ENCODE measurements around the gene TMEM175.
"Not testable (repeated sequence)": the region's sequence is repeated elsewhere in the genome, so short reads cannot be mapped to it uniquely, and the experiment has no call there.

The TMEM175 gene

GRCh38 chr4:917992-918391, 14.3 kb upstream of the TMEM175 start:
- DNase-seq = no peak

DNA sequence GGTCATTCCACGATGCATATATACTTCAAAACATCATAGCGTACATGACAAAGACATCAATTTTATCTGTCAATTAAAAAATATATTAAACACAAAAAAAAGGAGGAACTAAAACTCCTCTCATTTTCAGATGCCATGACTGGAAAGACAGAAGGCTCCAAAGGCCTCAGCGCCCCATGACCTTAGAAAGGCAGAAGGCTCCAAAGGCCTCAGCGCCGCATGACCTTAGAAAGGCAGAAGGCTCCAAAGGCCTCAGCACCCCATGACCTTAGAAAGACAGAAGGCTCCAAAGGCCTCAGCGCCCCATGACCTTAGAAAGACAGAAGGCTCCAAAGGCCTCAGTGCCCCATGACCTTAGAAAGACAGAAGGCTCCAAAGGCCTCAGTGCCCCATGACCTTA, 13.7 kb upstream of the TMEM175 start:
- DNase-seq = not testable (repeated sequence)

DNA sequence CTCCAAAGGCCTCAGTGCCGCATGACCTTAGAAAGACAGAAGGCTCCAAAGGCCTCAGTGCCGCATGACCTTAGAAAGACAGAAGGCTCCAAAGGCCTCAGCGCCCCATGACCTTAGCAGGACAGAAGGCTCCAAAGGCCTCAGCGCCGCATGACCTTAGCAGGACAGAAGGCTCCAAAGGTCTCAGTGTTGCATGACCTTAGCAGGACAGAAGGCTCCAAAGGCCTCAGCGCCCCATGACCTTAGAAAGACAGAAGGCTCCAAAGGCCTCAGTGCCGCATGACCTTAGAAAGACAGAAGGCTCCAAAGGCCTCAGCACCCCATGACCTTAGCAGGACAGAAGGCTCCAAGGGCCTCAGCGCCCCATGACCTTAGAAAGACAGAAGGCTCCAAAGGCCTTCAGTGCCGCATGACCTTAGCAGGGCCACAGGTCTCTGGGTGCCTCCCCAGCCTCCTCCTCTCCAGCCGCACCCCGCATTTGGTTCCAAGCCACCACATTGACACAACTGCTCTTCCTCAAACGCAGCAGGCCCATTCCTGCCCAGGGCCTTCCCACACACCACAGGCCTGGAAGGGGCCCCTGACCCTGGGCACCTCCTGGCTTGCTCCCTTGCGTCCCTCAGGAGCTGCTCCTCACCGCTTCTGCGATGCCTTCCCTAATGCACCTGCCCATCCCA, 13.1 kb upstream of the TMEM175 start:
- DNase-seq = not testable (repeated sequence)

- peak; percentile 26 for DNase-seq
Measured at GRCh38 chr4:921830-922331, 10.4 kb upstream of the TMEM175 start.

DNA sequence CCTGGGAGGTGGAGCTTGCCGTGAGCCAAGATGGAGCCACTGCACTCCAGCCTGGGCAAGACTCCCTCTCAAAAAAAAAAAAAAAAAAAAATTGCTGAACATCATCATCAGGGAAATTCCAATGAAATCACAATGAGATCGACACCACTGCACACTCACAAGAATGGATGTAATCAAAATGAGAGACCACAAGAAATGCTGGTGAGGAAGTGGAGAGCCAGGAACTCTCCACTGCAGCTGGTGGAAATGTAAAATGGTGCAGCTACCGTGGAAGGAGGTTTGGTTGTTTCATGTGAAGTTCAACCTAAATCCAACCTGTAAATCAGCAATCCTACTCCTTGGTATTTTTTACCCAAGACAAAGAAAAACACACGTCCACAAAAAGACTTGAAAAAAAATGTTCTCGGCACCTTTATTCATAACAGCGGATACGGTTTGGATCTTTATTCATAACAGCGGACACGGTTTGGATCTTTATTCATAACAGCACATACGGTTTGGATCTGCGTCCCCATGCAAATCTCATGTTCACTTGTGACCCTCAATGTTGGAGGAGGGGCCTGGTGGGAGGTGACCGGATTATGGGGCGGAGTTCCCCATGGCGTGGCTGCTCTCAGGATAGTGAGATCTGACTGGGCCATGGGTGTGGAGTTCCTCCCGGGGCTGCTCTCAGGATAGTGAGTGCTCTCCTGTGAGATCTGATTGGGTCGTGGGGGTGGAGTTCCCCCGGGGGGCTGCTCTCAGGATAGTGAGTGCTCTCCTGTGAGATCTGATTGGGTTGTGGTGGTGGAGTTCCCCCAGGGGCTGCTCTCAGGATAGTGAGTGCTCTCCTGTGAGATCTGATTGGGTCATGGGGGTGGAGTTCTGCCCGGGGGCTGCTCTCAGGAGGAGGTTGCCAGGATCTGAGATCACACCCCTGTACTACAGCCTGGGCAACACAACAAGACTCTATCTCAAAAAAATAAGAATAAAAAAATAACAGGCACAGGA, 7.9 kb upstream of the TMEM175 start:
- peak; percentile 74 for DNase-seq

DNA sequence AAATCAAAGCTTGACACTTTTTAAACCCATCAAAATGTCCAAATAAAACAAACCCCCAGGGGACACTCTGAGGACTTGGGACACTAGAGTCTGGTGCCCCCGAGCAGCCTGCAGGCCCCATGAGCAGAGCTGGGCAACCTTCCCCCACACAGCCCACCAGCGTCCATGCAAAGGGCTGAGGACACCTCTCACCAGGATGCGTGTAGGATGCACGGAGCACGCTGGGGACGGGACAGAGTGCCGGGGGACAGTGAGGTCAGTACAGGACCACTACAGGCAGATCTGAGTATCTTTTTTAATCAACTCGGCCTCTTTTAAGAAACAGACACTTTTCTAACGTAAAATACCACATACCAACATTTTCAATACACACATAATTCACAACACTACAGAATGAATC, 7.1 kb upstream of the TMEM175 start:
- DNase-seq = no peak

- DNase-seq = no peak
Measured at GRCh38 chr4:925771-926500, 6.3 kb upstream of the TMEM175 start.

- DNase-seq = peak; percentile 27
Measured at GRCh38 chr4:926538-926937, 5.7 kb upstream of the TMEM175 start.

GRCh38 chr4:927566-927965, 4.7 kb upstream of the TMEM175 start:
- not testable (repeated sequence) for DNase-seq

DNA sequence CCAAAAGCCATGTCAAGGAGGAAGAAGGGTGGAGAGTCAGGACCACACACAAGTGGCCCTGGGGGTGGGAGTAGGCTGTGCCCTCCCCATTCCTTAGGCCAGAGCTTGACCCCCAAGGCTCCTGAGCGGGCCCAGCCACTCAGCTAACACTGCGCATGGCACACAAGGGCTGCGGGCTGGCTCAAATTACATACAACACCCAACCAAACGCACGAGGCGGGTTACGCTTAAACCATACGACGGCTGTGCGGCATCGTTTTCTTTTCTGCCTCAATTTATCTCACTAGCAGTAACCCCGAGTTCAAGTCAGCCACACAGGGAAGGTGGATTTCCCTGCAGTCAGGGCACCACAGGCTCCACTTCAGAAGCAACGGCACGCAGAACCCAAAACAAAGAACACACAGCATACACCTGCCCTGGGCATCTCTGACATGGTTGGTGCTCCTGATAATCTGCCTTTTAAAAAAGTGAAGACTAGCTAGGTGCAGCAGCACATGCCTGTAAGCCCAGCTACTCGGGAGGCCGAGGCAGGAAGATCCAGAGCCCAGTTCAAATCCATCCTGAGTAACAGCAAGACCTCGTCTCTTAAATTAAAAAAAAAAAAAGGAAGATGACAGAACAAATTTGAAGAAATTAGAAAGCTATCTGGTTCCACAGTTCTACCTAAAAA, 3.0 kb upstream of the TMEM175 start:
- DNase-seq = no peak

GRCh38 chr4:930028-930551, 2.2 kb upstream of the TMEM175 start:
- DNase-seq = no peak

GRCh38 chr4:930827-931193, 1.4 kb upstream of the TMEM175 start:
- peak; percentile 5 for DNase-seq

- no peak for DNase-seq
Measured at GRCh38 chr4:931194-931959, 883 bp upstream of the TMEM175 start.

GRCh38 chr4:932713-933070, 432 bp downstream of the TMEM175 start:
- no peak for DNase-seq

- DNase-seq = not testable (repeated sequence)
Measured at GRCh38 chr4:939508-939907, 7.2 kb downstream of the TMEM175 start.

DNA sequence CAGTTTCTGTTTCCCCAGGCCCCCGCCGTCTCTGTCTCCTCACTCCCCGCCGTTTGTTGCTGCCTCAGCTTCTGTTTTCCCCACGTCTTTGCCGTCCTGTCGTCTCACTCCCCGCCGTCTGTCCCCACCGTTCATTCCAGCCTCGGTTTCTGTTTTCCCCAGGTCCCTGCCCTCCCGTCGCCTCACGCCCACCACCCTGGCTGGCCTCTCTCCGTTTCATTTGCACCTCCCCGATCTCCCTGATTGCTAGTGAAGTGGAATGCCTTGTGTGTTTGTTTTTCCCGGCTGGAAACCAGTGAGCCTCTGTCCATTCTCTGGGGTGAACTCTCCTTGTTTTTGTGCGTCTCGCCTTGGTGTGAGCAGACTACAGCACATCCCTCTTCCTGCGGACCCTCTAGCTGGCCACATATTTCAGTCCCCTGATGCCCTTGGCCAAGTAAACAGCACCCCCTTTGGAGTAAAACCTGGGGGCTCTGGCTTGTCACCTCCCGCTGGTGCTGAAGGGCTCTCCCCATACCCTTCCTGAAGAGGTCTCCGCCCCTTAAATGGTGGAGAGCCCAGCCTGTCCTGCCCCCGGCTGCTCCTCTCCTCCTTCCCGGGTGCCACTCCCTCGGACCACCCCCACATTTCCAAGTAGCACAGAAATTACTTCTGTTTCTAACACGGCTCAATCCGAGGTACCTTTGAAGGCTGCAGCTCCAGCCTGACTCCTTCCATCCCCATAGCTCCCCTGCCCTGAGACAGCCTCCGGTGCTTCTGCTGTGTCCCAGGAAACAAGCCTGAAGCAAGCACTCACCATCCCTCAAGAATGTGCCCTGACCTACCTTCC, 13.2 kb downstream of the TMEM175 start:
- DNase-seq = no peak

DNA sequence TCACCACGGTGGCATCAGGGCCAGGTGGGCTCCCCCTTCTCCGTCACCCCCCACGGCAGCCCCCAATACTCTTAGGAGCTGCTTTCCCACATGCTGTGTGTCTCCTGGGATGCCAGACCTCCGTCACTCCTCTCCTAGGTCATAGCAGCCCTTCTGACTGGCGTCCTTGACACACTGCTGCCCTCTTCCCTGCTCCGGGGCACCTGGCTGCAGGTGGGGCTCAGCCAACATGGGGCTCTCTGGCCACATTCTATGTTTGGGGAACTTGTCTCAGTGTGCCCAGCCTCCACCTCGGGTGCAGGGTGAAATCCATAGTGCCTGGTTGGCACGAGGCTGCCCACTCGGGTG, 13.8 kb downstream of the TMEM175 start:
- no peak for DNase-seq

GRCh38 chr4:946517-947471, 14.5 kb downstream of the TMEM175 start:
- no peak for DNase-seq

- no peak for DNase-seq
Measured at GRCh38 chr4:947491-947971, 15.3 kb downstream of the TMEM175 start.

All from NCI-H526 treated with DMSO at 0.1 percent for 48 hours (cell line).